Ectodermal cell (in vitro differentiated cells): Measurements from ENCODE around the gene ITGA5.

Experiments
- H3K27ac ChIP-seq: 2 replicates; pipeline ENCODE4 v1.7.0; 2013; ENCODE audit warnings: mild to moderate bottlenecking, low read depth, low read length; ENCODE audit not compliant: insufficient read depth, poor library complexity, severe bottlenecking
- H3K27me3 ChIP-seq: 2 replicates; pipeline ENCODE4 v1.7.0; 2013; ENCODE audit warnings: mild to moderate bottlenecking, low read length; ENCODE audit not compliant: insufficient read depth, control insufficient read depth, poor library complexity, severe bottlenecking
- H3K36me3 ChIP-seq: one replicate; pipeline ENCODE4 v1.7.0; 2013; ENCODE audit warnings: low read length; ENCODE audit not compliant: control insufficient read depth, insufficient read depth
- H3K4me1 ChIP-seq: one replicate; pipeline ENCODE4 v1.7.0; 2013; ENCODE audit warnings: low read length; ENCODE audit not compliant: control insufficient read depth, insufficient read depth
- H3K4me3 ChIP-seq: 2 replicates; pipeline ENCODE4 v1.7.0; 2013; ENCODE audit warnings: low read depth, low read length, control low read depth; ENCODE audit not compliant: insufficient read depth
- H3K9me3 ChIP-seq: 2 replicates; pipeline ENCODE4 v1.7.0; 2013; ENCODE audit warnings: mild to moderate bottlenecking, low read length, moderate library complexity; ENCODE audit not compliant: control insufficient read depth
- WGBS, 2 experiments: methylation state at CpG; one replicate each; pipeline ENCODE4 v1.1.7; 2013; ENCODE audit warnings: missing lambda C conversion rate in 2 of 2; 5-methylcytosine and 5-hydroxymethylcytosine counted together

ITGA5 gene

DNA sequence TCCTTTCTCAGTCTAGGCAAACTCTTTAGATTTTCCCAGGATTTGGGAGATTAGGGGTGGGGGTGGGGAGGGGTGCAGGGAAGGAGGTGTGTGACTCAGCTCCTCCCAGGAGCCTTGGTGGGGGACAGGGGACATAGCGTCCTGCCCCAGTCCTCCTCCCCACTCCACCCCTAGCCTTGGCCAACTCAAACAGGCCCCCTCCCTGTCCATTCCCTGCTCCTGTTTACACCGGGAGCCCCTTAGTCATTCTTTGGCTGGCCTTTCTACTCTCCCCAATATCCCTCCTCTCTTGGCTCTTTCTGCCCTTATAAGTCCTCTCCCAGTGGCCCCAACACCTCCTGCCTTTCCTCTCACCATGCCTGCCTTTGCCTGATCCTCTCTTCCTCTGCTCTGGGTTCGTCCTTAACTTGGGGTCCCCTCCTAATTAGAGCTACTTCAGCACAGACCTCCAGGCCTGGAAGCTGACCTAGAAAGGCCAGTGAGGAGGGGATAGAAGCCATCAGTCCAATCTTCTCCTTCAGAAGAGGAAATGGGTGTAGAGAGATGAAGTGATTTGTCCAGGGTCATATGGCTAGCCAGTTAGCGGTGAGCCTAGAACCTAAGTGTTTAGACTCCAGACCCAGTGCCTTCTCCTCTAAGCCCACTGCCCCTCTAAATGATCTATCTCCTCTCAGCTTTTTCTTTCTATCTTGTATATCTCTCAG, 2.3 kb upstream of the ITGA5 start:
- no peak overlapping the region for H3K4me3 ChIP-seq

DNA sequence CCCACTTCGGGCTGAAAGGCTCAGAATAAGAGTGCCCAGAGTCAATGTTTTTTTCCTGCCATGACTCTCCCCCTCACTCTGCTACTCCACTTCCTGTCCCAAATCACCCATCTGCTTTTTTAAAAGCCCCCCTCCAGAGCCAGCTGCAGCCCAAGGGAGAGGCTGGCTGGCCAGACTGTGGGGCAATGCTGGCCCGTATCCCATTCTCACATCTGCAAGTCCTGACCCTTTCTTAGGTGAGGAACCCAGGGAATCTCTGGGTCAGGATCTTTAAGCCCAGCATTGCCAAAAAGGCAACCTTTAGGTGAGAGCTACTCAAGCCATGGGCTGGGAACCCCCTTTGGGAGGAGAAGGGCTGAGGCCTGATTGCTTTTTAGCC, 1.7 kb upstream of the ITGA5 start:
- Histone ChIP-seq H3K27me3 (no peaks in the 10 kb centered on the region), H3K27ac (peak overlapping the region; percentile 40), H3K4me1 (peaks cover 31% of the 10 kb centered on the region), H3K36me3 (no peaks in the 10 kb centered on the region), H3K4me3 (no peak overlapping the region), H3K9me3 (no peaks in the 10 kb centered on the region)
- WGBS, 2 experiments = 27 to 31% methylated on average over 2 of the region's 2 CpGs

More for the DNA sequence above, 2.3 kb upstream of the ITGA5 start:
- Histone ChIP-seq H3K36me3 (no peaks in the 10 kb centered on the region), H3K4me1 (peaks cover 35% of the 10 kb centered on the region), H3K9me3 (no peaks in the 10 kb centered on the region), H3K27me3 (no peaks in the 10 kb centered on the region), H3K27ac (no peak overlapping the region)
- WGBS, 2 experiments = 78 to 80% methylated on average over 4 of the region's 4 CpGs

DNA sequence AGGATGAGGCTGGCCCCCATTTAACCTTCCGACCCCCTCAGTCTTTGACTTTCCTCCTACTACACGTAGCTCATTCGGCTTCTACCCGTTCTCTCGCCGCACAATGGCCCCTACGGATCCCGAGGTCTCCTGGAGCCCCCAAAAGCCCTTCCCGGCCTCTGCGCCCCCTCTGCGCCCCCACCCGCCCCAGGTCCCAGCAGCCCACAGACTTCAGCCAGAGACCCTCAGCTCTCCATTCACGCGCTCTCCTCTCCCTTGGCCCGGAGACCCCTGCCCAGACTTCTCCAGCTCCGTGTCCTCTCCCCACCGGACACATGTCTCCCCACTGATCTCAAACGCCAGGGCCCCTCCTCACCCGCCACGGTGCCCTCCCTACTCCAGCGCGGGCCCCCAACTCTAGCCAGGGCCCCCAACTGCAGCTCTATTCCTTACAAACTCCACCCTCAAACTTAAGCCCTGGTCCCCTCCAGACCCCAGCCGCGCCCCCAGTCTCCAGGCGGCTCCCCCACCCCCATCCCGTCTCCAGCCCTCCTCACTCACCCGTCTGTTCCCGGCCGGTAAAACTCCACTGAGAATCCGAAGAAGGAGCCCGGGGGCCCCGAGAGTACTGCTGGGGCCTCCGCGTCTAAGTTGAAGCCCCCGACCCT, 502 bp downstream of the ITGA5 start:
- no peaks in the 10 kb centered on the region for H3K36me3 ChIP-seq
- H3K27me3 ChIP-seq = no peaks in the 10 kb centered on the region
- peaks cover 30% of the 10 kb centered on the region for H3K4me1 ChIP-seq
- no peaks in the 10 kb centered on the region for H3K9me3 ChIP-seq
- H3K4me3 ChIP-seq = peak overlapping the region; percentile 87
- peak overlapping the region; percentile 73 for H3K27ac ChIP-seq
- WGBS, 2 experiments = 0% methylated on average over 35 of the region's 35 CpGs

DNA sequence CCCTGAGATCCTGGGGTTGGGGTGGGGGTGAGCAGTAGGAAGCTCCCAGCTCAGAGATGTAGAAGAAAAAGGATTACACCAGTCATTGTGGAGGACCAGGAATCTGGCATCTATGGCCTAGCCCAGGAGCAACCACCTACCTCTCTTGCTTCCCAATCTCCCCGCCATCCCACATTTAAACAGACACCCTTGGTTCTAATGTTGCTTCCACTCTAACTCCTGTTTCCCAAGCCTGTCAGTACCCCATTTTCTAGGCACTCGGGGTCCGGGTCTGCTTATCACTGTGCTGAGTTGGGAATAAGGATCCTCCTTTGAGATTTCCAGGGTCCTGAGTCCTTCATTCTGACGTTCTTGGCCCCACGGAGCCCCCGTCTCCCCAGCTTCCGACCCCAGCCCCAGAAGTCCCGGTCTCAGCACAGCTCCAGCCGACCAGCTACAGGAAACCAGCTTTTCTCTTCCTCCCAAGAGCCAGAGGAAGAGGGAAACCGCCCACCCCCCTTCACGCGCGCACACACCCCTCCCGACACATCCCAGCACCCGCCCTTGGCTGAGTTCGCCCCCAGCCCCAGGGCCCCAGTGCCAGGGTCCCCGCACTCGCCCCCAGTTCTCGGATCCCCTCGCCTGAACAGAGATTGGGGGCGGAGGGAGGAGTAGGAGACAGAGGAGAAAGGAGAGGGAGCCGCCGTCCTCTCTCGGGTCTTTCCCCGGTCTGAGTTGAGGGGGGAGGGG, 1.2 kb downstream of the ITGA5 start:
- Histone ChIP-seq H3K4me3 (peak overlapping the region; percentile 87), H3K4me1 (peaks cover 35% of the 10 kb centered on the region), H3K27me3 (no peaks in the 10 kb centered on the region), H3K9me3 (no peaks in the 10 kb centered on the region), H3K27ac (peak overlapping the region; percentile 16), H3K36me3 (no peaks in the 10 kb centered on the region)
- WGBS, 2 experiments = 6 to 7% methylated on average over 20 to 22 of the region's 25 CpGs

DNA sequence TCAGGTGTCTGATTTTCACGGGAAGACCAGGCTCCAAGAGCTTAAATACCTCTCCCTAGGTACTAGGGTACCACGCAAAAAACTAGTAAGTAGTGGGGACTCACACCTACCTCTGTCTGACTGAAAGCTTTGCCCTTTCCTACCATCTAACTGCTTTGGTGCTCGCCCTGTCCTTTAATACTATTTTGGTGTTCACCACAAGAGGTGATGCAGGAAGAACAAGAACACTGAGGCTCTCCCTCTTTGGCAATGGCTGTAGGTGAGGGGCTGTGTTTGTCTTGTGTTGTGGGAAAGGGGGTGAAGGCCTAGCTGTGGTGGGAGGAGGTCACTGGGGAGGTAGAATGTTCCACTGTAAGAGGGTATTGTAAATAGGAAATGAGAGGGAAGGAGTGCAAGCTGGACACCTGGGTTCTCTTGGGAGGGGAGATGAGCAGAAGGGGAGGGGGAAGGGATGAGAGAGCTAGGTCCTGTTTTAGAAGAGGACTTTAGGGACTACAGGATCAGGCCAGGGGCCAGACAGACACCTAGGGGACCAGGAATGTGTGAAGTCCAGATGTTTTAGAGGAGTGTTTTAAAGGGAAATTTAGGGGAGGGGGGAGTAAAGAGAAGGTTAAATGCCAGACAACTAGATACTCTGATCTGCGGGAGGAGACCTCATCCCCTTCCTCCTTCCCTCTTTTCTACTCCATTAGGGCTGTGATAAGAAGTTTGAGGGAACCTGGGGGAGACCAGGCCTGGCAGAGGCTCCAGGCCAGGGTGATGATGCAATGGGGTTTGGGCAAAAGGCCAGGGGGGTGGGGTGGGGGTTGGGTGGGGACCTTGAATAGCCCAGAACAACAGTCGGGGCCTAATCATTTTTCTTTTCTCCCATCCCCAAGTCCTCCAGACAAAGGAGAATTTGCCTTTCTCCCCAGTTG, 2.1 kb downstream of the ITGA5 start:
- Histone ChIP-seq H3K27me3 (no peaks in the 10 kb centered on the region), H3K4me1 (peaks cover 37% of the 10 kb centered on the region), H3K27ac (no peak overlapping the region), H3K4me3 (peak overlapping the region; percentile 87), H3K9me3 (no peaks in the 10 kb centered on the region), H3K36me3 (no peaks in the 10 kb centered on the region)
- WGBS, 2 experiments = 69 to 78% methylated on average over 4 of the region's 5 CpGs

DNA sequence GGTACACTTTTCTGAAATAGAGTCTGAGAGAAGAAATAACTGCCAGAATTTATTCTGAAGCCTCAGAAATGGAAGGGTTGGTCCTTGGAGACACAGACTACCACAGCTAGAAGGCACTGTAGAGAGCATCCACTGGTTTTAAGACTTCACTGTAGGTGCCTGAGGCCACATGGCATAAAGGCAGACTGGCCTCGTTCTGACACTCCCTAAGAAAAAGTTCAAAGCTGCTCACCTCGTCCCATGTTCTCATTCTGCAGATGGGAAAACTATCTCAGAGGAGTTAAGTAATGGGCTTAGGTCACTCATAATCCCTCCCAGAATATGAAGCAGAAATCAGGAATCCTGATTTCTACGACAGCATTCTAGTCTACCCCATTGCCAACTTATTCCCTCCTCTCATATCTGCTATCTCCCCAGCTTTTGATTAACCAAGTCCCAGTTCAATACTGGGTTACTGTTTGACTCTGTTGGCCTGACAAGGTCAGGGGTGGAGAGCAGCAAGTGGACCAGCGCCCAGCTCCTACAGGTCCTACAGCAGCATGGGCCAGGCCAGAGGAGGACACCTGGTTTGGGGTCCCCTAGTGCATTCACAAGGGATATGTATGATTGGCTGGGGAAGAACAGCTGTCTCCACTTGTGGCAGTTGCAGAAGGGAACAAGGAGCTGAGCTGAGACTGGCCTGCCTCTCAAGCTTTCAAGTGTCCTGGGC, 3.7 kb downstream of the ITGA5 start:
- peaks cover 26% of the 10 kb centered on the region for H3K4me1 ChIP-seq
- H3K36me3 ChIP-seq = peaks cover 8% of the 10 kb centered on the region
- 87 to 93% methylated on average over 4 of the region's 4 CpGs for WGBS, 2 experiments
- H3K4me3 ChIP-seq = no peak overlapping the region
- H3K27me3 ChIP-seq = no peaks in the 10 kb centered on the region
- H3K9me3 ChIP-seq = no peaks in the 10 kb centered on the region
- H3K27ac ChIP-seq = no peak overlapping the region

DNA sequence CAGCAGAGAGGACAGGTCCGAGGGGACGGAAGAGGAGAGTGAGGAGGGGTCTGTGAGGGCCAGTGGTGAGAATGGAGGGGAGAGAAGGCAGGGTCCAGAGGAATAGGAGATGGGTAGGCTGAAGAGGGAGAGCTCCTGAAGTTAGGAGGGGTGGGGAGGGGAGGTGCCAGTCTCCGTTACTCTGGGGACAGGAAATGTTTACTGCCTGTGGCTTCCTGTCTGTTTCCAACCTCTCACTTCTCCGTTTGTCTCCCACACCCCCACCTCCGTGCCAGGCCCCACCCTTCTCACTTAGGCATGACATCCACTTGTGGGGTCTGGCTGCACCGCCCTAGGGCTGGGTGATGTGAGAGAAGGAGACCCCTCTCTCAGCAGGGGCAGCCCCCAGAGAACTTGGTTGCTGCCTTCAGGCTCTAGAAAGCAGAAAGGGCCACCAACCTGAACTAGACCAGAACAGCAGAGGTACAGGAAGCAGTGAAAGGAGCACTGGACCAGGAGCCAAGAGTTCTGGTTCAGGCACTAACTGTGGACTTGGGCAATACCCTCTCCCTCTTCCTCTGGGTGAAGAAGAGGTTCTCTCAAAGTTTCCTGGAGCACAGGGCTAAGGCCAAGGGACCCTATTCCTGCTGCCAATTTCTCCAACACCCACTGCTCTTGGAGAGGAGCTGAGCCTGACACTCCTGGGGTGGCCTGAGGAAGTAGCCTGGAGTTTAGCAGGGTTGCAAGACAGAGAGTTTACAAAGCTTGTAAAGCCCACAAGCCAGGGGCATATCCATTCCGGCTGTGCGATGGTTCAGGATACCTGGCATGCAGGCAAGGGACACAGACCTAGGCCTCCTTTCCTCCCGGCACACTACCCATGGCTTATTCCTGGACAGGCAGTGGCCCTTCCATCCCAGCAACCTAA, 5.5 kb downstream of the ITGA5 start:
- H3K27me3 ChIP-seq = no peaks in the 10 kb centered on the region
- H3K27ac ChIP-seq = no peak overlapping the region
- 83 to 89% methylated on average over 9 of the region's 9 CpGs for WGBS, 2 experiments
- H3K36me3 ChIP-seq = peaks cover 16% of the 10 kb centered on the region
- H3K4me3 ChIP-seq = no peak overlapping the region
- no peaks in the 10 kb centered on the region for H3K9me3 ChIP-seq
- H3K4me1 ChIP-seq = peaks cover 17% of the 10 kb centered on the region

DNA sequence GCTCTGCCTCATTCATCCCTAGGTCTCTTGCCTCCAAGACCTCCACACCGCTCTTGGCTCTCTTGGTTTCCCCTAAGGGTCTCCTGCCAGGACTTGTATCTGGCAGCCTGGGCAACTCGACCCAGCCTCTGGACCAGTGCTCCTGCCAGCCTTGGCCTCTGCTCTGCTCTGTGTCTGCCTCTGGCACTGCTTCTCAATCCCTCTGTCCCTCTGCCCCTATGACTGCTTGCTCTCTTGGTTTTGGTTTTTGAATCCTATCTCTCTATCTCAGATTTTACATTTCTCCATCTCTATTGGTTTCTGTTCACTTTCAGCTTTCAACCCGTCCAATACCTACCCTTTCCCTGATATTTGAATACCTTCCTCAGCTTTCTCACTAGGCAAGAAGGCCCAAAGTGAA, 6.3 kb downstream of the ITGA5 start:
- Histone ChIP-seq H3K4me3 (no peak overlapping the region), H3K4me1 (peaks cover 17% of the 10 kb centered on the region), H3K27ac (no peak overlapping the region), H3K9me3 (no peaks in the 10 kb centered on the region), H3K36me3 (peaks cover 21% of the 10 kb centered on the region), H3K27me3 (no peaks in the 10 kb centered on the region)
- 89 to 94% methylated on average over 3 of the region's 3 CpGs for WGBS, 2 experiments

DNA sequence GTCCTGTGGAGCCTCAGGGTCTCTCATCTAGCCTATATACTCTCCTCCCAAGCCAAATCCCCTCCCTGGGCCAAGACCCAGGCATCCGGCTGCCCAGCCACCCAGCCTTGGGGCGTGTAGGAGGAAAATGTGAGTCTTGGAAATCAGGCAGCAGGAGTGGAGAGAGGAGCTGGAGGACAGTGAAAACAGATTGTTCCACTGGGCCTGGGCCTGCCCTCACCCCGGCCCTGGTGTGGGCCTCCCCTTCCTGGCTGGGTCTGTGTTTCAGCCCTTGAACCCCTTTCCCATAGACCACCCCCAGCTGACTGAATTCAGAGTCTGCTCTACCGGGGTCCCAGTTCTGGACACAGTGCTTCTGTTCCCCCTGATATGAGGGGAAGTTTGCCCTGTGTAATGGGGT, 6.7 kb downstream of the ITGA5 start:
- Histone ChIP-seq H3K4me3 (no peak overlapping the region), H3K27ac (no peak overlapping the region), H3K27me3 (no peaks in the 10 kb centered on the region), H3K4me1 (peaks cover 17% of the 10 kb centered on the region), H3K36me3 (peaks cover 25% of the 10 kb centered on the region), H3K9me3 (no peaks in the 10 kb centered on the region)
- 81 to 97% methylated on average over 4 of the region's 4 CpGs for WGBS, 2 experiments
